Stimulated activated naive CD8-positive, alpha-beta T cell treated with anti-CD3 and anti-CD28 coated beads, Interleukin-15, amount 100 ng/mL, for 72 hours (primary cell): Measurements from ENCODE around the gene IFT122.
"Not testable (repeated sequence)": the region's sequence is repeated elsewhere in the genome, so short reads cannot be mapped to it uniquely, and the experiment has no call there.

Experiments used
- ATAC-seq: fragments of 150-1000 bp; cut with Tn5 transposase; 2 replicates; pipeline ENCODE4 v1.10.0; 2021; ENCODE audit warnings: mild to moderate bottlenecking, moderate library complexity
- DNase-seq, 2 donors: peaks; one replicate each; pipeline ENCODE4 v3.0.0; 2021 to 2022
- H3K27ac Mint-ChIP-seq, 2 donors: one replicate each; pipeline ENCODE4 v1.8.0; 2022; ENCODE audit warnings: mild to moderate bottlenecking in 2 of 2, mixed read lengths in 2 of 2, moderate library complexity in 2 of 2
- H3K27me3 Mint-ChIP-seq: one replicate; pipeline ENCODE4 v1.8.0; 2022; ENCODE audit warnings: mixed read lengths
- H3K4me1 Mint-ChIP-seq: one replicate; pipeline ENCODE4 v1.8.0; 2022; ENCODE audit warnings: mild to moderate bottlenecking, mixed read lengths
- H3K4me3 Mint-ChIP-seq, 2 donors: one replicate each; pipeline ENCODE4 v1.8.0; 2022; ENCODE audit warnings: mild to moderate bottlenecking in 2 of 2, mixed read lengths in 2 of 2, moderate library complexity in 1 of 2
- H3K9me3 Mint-ChIP-seq, 2 donors: one replicate each; pipeline ENCODE4 v1.8.0; 2022; ENCODE audit warnings: mixed read lengths in 2 of 2

The IFT122 gene

DNA sequence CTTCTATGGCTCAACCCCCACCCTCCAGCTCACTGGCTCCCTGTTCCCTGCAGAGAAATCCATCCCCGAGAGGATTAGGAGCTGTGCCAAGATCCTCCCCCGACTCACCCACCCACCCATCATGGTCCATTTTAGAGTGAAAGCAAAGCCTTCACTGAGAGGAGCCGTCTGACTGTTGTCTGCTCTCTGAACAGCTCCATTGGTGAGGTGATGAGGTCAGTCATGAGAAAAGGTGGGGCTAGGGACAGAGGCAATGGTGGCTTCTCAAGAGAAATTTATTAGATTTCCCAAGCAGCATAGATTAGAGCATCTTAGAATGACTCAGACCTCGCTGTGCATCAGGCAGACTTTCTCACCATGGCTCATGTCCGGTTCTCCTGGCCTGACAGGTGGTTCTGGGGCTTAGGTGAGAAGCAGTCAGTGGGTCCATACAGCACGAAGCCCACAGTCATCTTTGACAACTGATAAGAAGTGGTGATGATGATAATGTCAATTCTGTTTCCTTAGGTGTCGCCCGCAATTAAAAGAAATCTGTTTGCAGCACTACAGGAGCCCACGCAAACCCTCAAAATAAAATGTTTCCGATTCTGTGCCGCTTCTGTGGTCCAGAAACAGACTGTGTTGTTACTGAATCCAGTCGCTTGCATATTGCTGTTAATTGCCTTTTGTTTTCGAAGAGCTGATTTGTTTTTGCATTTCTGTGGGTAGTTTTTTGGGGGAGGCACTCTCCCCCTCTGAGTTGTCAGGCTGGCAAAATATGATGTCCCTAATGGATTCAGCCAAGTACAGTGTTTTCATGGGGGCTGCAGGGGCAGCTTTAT is 63.7 kb downstream of the IFT122 start:
- DNase-seq (no peak), ATAC-seq (no peak)
- Mint-ChIP-seq H3K27me3 (no peaks in the 10 kb centered on the region), H3K9me3 (no peaks in the 10 kb centered on the region), H3K4me1 (no peaks in the 10 kb centered on the region), H3K4me3 (no peak overlapping the region), H3K27ac (peak overlapping the region in 1 of 2 donors; percentile 74)

DNA sequence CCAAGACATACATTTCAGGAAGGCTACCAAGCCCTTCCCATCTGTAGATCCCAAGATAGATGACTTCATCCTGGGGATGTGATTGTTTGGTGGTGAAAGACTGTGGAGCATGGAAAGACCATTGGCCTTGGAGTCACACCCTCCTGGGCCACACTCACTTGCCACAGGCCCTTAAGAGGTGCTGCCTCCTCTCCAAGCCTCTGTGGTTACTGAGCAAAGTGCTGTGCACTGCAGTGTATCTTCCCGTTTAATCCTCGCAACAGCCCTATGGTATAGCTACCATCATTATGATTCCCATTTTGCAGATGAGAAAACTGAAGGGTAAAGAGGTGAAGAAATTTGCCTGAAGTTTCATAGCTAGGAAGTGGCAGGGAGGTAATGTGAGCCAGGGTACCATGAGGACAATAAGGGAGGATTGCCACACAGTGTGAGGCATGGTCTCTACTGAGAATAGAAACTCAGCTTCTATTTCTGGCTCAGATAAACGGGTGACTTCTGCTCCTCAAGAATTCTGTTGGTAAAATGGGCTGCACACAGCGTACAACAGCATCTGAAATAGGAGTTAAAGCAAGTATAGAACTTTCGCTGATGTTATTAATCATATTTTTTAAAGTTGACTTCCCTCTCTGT is 64.6 kb downstream of the IFT122 start:
- no peak overlapping the region for H3K27ac Mint-ChIP-seq
- no peak for ATAC-seq
- H3K4me3 Mint-ChIP-seq, result no peak overlapping the region
- H3K9me3 Mint-ChIP-seq, result no peaks in the 10 kb centered on the region
- H3K4me1 Mint-ChIP-seq, result no peaks in the 10 kb centered on the region
- DNase-seq, result no peak
- no peaks in the 10 kb centered on the region for H3K27me3 Mint-ChIP-seq

- ATAC-seq, result no peak
- no peaks in the 10 kb centered on the region for H3K9me3 Mint-ChIP-seq
- H3K27ac Mint-ChIP-seq, result no peak overlapping the region
- no peak overlapping the region for H3K4me3 Mint-ChIP-seq
- H3K27me3 Mint-ChIP-seq, result no peaks in the 10 kb centered on the region
- DNase-seq, result no peak
- H3K4me1 Mint-ChIP-seq, result no peaks in the 10 kb centered on the region
These were observed 65.3 kb downstream of the IFT122 start for GRCh38 chr3:129505341-129505740.

DNA sequence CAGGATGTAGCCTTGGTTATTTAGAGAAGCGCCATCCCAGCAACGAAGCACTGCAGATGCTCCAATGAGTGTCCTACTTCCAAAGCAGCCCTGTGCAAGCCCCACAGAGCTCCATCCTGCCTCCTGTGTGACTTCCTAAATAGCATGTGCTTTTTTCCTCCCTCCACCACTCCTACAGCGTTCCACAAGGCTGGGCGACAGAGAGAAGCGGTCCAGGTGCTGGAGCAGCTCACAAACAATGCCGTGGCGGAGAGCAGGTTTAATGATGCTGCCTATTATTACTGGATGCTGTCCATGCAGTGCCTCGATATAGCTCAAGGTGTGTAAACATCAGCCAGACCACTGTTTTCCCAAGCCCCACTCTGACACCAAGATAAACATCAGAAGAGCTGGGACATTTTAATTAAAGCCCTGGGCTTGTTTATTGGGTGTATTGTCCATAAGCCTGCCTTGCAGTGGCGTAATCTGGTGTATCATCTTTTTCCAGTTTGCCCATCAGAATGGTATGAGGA is 66.3 kb downstream of the IFT122 start:
- Mint-ChIP-seq H3K4me1 (no peaks in the 10 kb centered on the region), H3K4me3 (no peak overlapping the region), H3K9me3 (no peaks in the 10 kb centered on the region), H3K27ac (no peak overlapping the region), H3K27me3 (no peaks in the 10 kb centered on the region)
- DNase-seq (no peak), ATAC-seq (no peak)

DNA sequence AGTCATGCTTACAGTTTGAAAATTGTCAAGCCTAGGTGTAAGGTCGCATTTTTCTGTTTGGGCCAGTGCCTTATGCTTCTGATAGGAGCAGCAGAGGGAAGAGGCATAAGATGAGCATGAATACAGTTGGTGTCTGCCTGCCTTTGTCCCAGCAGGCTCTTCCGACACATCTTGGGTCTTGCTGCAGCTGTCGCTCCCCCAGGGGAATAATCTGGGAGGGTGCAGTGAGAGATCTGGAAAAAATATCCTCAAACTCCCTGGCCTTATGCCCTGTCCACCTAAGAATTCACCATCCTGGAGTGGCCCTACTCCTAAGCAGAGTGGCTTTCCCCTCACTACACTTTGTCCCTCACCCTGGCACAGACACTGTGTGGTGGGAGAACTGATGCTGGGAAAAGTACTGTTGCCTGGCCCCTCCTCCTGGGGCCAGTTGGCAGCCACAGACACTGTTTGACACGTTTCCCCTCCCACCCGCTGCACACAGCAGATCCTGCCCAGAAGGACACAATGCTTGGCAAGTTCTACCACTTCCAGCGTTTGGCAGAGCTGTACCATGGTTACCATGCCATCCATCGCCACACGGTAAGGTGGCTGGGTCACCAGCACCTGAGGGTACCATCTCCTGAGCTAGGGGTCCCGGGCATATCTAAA is 67.3 kb downstream of the IFT122 start:
- Mint-ChIP-seq H3K27ac (no peak overlapping the region), H3K27me3 (no peaks in the 10 kb centered on the region), H3K9me3 (no peaks in the 10 kb centered on the region), H3K4me1 (no peaks in the 10 kb centered on the region), H3K4me3 (no peak overlapping the region)
- ATAC-seq, result no peak
- no peak for DNase-seq

GRCh38 chr3:129512595-129512994 is 72.6 kb downstream of the IFT122 start:
- no peak overlapping the region for H3K4me3 Mint-ChIP-seq
- H3K4me1 Mint-ChIP-seq, result no peaks in the 10 kb centered on the region
- no peak for DNase-seq
- H3K27ac Mint-ChIP-seq, result peak overlapping the region in 1 of 2 donors; percentile 55
- no peak for ATAC-seq
- H3K9me3 Mint-ChIP-seq, result no peaks in the 10 kb centered on the region
- no peaks in the 10 kb centered on the region for H3K27me3 Mint-ChIP-seq

- H3K27me3 Mint-ChIP-seq, result no peaks in the 10 kb centered on the region
- no peak overlapping the region for H3K4me3 Mint-ChIP-seq
- no peaks in the 10 kb centered on the region for H3K4me1 Mint-ChIP-seq
- no peaks in the 10 kb centered on the region for H3K9me3 Mint-ChIP-seq
- peak overlapping the region in 1 of 2 donors; percentile 85 for H3K27ac Mint-ChIP-seq
- DNase-seq (no peak), ATAC-seq (no peak)
These were observed 73.7 kb downstream of the IFT122 start for GRCh38 chr3:129513705-129514104.

GRCh38 chr3:129514110-129514509 is 74.1 kb downstream of the IFT122 start:
- H3K9me3 Mint-ChIP-seq, result no peaks in the 10 kb centered on the region
- no peaks in the 10 kb centered on the region for H3K27me3 Mint-ChIP-seq
- H3K4me3 Mint-ChIP-seq, result no peak overlapping the region
- DNase-seq (no peak), ATAC-seq (no peak)
- H3K27ac Mint-ChIP-seq, result peak overlapping the region in 1 of 2 donors; percentile 85
- no peaks in the 10 kb centered on the region for H3K4me1 Mint-ChIP-seq

- no peaks in the 10 kb centered on the region for H3K4me1 Mint-ChIP-seq
- ATAC-seq (no peak), DNase-seq (no peak)
- H3K9me3 Mint-ChIP-seq, result no peaks in the 10 kb centered on the region
- H3K27me3 Mint-ChIP-seq, result no peaks in the 10 kb centered on the region
- no peak overlapping the region for H3K4me3 Mint-ChIP-seq
- H3K27ac Mint-ChIP-seq, result peak overlapping the region; percentile 7 to 58
These were observed 74.5 kb downstream of the IFT122 start for GRCh38 chr3:129514563-129514962.

GRCh38 chr3:129515108-129515820 is 75.2 kb downstream of the IFT122 start:
- H3K4me1 Mint-ChIP-seq, ATAC-seq, H3K27me3 Mint-ChIP-seq, H3K4me3 Mint-ChIP-seq, H3K9me3 Mint-ChIP-seq, DNase-seq: not testable (repeated sequence)
- H3K27ac Mint-ChIP-seq, result peak overlapping the region; percentile 7 to 58

DNA sequence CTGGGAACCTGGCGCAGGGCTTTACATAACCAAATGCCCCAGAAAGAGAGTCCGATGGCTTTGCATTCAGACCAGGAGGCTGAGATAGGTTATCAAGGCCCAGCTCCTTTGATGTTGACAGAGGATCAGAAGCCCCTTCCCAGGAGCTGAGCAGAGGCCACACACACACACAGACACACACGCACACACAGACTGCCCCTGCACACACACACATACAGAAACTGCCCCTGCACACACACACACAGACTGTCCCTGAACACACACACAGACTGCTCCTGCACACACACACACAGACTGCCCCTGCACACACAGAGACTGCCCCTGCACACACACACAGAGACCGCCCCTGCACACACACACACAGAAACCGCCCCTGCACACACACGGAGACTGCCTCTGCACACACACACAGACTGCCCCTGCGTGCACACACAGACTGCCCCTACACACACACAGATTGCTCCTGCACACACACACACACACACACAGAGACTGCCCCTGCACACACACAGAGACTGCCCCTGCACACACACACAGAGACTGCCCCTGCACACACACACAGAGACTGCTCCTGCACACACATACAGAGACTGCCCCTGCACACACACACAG is 75.9 kb downstream of the IFT122 start:
- ATAC-seq, H3K4me3 Mint-ChIP-seq, DNase-seq, H3K9me3 Mint-ChIP-seq, H3K4me1 Mint-ChIP-seq, H3K27me3 Mint-ChIP-seq, H3K27ac Mint-ChIP-seq: not testable (repeated sequence)

GRCh38 chr3:129517516-129517915 is 77.5 kb downstream of the IFT122 start:
- ATAC-seq, result no peak
- H3K27ac Mint-ChIP-seq, result peak overlapping the region in 1 of 2 donors; percentile 74
- no peak overlapping the region for H3K4me3 Mint-ChIP-seq

DNA sequence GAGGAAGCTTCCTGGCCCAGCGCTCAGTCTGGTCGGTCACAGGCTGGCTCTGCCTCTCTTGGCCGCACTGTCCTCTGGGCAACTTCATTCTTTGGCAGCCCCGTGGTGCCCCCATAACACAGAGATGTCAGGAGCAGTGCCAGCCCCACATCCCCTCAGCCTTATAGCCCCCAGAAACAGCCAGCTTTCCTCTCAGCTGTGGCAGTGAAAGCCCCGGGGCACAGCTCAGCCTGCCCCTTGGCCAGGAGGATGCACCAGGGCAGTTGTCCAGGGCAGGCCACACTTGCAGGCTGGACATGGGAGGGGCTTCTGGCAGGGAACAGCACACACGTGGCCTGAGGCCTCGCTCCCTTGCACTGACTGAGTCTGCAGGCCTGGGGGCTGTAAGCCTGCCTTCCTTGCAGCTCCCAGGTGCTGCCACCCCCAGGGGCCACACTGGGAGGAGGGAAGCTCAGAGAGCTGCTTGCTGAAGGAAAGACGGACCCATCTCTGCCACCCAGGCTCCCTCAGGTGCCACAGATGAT is 78.1 kb downstream of the IFT122 start:
- Mint-ChIP-seq H3K4me3 (no peak overlapping the region), H3K27me3 (no peaks in the 10 kb centered on the region), H3K4me1 (no peaks in the 10 kb centered on the region), H3K27ac (peak overlapping the region in 1 of 2 donors; percentile 65), H3K9me3 (no peaks in the 10 kb centered on the region)
- ATAC-seq (no peak), DNase-seq (no peak)

More at GRCh38 chr3:129517516-129517915, 77.5 kb downstream of the IFT122 start:
- Mint-ChIP-seq H3K4me1 (no peaks in the 10 kb centered on the region), H3K27me3 (no peaks in the 10 kb centered on the region), H3K9me3 (no peaks in the 10 kb centered on the region)
- no peak for DNase-seq

DNA sequence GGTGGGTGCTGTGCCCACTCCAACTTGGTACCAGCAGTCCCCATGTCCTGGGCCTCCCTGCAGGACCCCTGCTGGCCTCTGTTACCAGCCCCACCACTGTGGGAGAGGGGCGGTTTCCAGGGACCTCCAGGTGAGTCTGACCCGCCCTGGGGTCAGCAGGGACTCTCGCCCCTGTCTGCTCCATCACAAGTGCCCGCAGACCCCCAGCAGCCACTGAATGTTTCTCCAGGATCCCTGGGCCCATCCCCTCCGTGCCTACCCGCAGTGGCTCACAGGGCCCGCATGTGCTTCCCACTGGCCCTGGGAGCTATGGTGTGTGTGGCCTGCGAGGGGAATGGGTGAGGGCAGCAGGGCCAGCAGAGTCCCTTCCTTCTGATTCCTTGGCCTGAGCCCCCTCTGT is 78.6 kb downstream of the IFT122 start:
- DNase-seq, result no peak
- Mint-ChIP-seq H3K4me1 (no peaks in the 10 kb centered on the region), H3K27me3 (no peaks in the 10 kb centered on the region), H3K9me3 (no peaks in the 10 kb centered on the region), H3K4me3 (no peak overlapping the region), H3K27ac (no peak overlapping the region)
- ATAC-seq, result peak; percentile 9

- H3K27me3 Mint-ChIP-seq, result no peaks in the 10 kb centered on the region
- no peak overlapping the region for H3K4me3 Mint-ChIP-seq
- ATAC-seq, result no peak
- H3K9me3 Mint-ChIP-seq, result no peaks in the 10 kb centered on the region
- H3K27ac Mint-ChIP-seq, result no peak overlapping the region
- no peaks in the 10 kb centered on the region for H3K4me1 Mint-ChIP-seq
- DNase-seq, result no peak
These were observed 79.4 kb downstream of the IFT122 start for GRCh38 chr3:129519449-129519848.
